GM19455 (cell line): ENCODE data around the gene SSBP1.
A peak's percentile ranks its signal among the peaks of the same experiment; 100 is the strongest.
"Not testable (repeated sequence)": the region's sequence is repeated elsewhere in the genome, so short reads cannot be mapped to it uniquely, and the experiment has no call there.

Source experiments
- ATAC-seq: cut with Tn5 transposase; IDR thresholded peaks from one replicate; pipeline ENCODE4 v1.9.1; 2021; ENCODE audit not compliant: unreplicated experiment

The SSBP1 gene

GRCh38 chr7:141737836-141738591, at the start of gene SSBP1:
TSS of gene SSBP1 (plus strand) at chr7:141738358. CDS start at chr7:141739167, 809 bp downstream.
- ATAC-seq = peak; percentile 90

DNA sequence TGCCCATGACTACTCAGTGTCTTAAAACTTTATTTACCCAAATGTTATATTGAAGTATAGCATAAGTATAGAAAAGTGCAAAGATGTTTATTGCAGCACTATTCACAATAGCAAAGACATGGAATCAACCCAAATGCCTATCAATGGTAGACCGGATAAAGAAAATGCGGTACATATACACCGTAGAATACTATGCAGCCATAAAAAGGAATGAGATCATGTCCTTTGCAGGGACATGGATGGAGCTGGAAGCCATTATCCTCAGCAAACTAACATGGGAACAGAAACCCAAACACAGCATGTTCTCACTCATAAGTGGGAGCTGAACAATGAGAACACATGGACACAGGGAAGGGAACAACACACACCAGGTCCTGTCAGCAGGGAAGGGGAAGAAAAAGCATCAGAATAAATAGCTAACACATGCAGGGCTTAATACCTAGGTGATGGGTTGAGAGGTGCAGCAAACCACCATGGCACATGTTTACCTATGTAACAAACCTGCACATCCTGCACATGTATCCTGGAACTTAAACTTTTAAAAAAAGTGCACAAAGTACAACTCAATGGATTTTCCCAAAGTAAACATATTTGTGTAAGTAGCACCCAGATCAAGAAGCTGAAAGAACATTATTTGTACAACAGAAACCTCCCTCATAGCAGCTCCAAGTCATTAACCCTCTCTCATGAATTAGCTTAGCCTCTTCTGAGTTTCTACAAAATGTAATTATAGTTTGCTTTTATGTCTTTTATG, 48.9 kb upstream of the SSBP1 start:
- ATAC-seq = not testable (repeated sequence)

GRCh38 chr7:141691540-141691939, 46.6 kb upstream of the SSBP1 start:
- no peak for ATAC-seq

DNA sequence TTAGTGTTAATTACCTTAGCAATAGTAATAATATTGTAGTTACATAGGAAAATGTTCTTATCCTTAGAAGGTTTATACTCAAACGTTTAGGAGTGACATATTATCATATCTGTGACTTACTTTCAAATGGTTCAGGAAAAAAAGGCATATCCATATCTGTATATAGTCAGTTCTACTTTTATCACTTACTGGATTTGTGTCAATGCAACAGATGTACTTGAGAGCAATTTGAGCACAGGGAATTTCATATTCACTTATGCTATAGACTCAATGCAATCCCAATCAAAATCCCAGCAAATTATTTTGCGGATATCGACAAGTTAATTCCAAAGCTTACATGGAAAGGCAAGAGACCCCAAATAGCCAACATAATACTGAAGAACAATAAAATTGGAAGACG, 46.2 kb upstream of the SSBP1 start:
- ATAC-seq = no peak

GRCh38 chr7:141693082-141693481, 45.1 kb upstream of the SSBP1 start:
- no peak for ATAC-seq

DNA sequence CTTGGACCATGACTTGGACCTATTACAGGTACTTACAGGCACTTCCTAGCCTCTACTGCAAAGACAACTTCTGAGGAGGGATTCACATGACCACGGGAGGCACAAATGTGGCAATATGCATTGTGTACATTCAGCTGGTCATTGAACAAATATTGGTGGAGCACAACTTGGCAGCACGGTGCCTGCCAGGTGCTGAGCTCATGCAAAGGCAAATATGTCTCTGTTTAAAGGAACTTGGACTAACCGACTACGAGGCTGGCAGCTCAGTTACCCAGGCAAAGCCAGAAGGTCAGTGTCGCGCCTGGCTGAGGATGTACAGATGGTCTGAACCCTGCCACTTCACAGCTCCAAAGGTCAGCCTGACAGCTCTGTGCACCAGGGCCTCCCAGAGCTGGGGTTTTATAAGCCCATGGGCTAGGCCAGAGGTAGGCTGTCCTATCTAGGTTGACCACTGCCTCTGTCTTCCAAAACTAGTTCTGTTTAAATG, 42.3 kb upstream of the SSBP1 start:
- ATAC-seq = no peak

DNA sequence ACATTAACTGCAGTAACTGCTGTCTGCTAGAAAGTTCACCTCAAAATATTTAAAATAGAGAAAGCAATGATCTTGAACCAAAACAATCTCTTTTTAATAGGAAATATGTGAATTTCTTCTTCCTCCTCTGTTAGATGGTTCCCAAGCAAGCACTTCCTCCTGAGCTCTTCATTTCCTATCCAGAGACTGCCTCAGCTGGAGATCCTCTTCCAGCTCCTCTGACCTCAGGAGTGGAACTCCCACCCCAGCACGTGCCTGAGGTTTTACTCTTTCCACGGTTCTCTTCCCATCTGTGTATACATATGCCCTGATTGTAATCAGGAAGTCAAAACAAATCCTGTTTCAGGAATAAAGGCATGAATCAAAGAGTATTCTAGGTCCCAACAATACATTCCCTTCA, 41.8 kb upstream of the SSBP1 start:
- no peak for ATAC-seq

GRCh38 chr7:141697211-141697871, 40.8 kb upstream of the SSBP1 start:
- no peak for ATAC-seq

DNA sequence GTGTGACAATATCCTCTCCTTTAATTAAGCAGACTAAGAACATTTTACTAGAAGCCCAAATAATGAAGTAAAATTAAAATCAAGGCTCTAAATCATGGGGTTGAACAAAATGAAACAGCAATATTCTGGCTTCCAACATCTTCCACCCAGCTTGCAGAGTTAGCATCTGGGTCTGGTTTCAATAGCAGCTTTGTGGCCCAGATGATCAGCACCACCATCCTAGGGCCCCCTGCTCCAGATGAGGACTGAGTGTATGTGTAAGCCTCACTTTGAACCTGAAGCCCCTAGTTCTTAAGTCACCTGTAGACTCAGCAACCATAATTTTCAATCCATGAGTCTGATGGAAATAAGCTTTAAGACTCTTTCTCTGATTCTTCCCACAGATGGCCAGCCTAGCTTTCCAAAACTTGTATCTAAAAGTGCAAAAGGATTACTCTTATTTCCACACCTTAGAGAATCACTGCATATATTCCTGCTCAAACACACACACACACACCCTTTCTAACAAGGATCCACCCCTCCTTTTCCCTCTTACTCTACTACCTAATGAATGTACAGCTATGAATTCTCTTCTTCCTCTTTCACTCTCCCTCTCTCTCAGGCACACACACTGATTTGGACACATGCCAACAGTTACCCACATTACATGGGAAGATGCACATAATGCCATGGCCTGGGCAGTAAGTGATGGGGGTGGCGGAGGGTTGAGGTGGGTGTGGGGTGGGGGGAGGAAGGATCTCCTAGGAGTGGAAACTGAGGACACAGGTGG, 39.7 kb upstream of the SSBP1 start:
- no peak for ATAC-seq

GRCh38 chr7:141699860-141700259, 38.3 kb upstream of the SSBP1 start:
- no peak for ATAC-seq

GRCh38 chr7:141700296-141700847, 37.8 kb upstream of the SSBP1 start:
- ATAC-seq = no peak

DNA sequence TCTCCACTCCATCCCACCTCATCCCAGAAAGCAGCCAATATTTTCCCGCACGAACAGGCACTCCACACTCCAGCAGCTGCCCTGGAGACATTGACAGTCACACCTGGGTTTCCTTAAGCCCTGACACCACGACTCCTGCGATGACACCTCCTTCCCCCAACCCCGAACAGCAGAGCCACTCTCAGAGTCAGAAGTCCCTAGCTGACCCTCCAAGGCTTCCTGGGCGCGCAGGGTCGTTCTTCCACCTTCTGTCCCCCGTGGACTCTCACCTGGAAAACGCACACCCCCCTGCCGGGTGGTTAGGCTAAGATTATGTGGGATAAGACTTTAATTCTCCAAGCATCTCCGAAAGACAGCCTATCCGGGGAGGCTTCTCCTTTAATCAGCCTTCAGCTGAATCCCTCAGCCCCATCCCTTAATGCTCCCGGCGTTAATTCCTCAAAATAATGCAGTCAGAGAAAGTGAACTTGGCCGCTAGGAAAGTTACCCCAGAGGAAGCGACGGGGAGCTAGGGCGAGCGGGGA, 37.2 kb upstream of the SSBP1 start:
- peak; percentile 1 for ATAC-seq

DNA sequence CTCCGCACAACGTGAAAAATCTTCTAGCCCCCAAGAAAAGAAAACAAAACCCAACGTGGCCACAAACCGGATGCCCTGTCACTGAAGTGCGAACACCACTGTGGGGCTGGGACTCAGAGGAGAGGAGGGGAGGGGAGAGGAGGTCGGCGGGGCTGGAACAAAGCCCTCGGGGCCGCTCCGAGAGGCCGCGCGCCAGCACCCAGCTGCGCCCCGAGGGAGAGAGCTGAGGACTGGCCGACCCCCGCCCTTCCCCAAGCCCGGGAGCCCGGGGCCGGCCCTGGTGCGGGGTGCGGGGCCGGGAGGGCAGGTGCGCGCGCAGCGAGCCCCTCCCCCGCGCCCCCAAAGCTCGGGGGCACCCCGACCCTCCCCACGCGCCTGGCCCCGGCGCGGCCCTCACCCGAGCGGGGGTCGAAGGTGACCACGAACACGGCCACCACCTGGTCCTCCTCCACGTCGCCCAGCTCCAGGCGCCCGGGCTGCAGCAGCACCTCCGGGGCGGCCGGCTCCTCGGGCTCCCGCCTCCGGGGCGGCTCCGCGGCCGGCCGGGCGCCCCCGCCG, 36.6 kb upstream of the SSBP1 start:
- peak; percentile 83 for ATAC-seq

- ATAC-seq = peak; percentile 83
Observed at GRCh38 chr7:141702047-141702567, 36.1 kb upstream of the SSBP1 start, which contains the start of gene DENND11. TSS of gene DENND11 (minus strand) at chr7:141702166. CDS start at chr7:141702153, 13 bp downstream.

- no peak for ATAC-seq
Observed at GRCh38 chr7:141702892-141703291, 35.3 kb upstream of the SSBP1 start.

DNA sequence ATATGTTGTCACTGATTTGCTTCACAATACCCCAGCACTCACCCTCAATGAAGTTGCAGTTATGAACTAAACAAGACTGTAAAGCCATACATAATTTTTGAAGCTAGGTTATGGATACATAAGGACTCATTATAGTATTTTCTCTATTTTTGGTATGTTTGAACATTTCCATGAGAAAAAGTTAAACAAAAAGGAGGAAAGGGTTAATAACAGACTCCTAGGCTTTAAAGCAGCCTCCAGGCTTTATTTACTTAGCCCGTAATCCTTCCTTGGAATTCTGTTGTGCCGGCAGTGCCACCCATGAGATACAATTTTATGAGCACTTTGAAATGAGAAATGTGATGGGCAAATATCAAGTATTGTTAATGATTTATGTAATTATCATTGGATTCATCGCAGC, 34.0 kb upstream of the SSBP1 start:
- no peak for ATAC-seq

DNA sequence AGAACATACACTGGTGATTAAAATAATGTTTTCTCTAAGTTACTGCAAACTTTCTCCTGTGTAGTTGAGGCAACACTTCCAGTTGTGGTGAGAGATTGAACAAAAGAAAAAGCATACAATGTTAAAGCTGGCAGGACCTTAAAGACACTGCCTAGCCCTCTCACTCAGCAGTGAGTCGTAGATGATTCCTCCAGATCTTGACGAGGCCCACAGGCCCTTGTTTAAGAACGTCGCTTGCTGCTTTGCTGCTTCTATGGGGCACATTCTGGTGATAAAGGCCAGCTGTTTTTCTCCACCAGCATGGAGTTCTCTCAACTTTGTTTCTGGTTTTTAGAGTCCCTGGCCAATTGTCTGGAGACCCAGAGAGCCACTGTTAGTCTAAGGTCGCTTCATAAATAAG, 33.4 kb upstream of the SSBP1 start:
- no peak for ATAC-seq

- ATAC-seq = no peak
Observed at GRCh38 chr7:141706239-141707064, 31.7 kb upstream of the SSBP1 start.

DNA sequence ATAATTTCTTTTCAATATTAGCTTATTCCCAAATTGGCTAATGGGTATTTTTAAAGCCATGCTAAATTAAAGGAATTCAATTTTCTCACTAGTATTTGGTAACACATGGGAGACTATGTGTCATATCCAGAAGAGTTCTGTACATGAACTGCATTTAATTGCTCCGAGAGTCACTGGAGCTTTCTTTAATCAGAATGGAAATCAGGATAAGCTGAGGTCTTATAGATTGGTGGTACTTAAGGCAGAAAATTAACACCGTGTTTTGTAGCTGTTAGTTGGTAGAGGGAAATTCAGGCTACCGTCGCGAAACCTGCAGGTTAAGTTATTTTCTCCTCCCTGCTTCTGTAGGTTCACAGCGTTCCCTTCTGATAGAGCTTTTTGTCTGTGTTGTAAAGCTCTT, 29.8 kb upstream of the SSBP1 start, which contains the start of gene WEE2:
Gene WEE2 (plus strand): TSS at position 3 of the 400 bp plus-strand sequence. CDS start 406 bp downstream, outside the sequence.
- no peak for ATAC-seq
